T-helper 2 cell (primary cell): ENCODE data around the gene FBXO31.

Source experiments
- DNase-seq, 5 experiments: peaks; one replicate each; pipeline versions ENCODE4 v3.0.0 to v3.0.0-alpha.2; 2012 to 2022

The FBXO31 gene

DNA sequence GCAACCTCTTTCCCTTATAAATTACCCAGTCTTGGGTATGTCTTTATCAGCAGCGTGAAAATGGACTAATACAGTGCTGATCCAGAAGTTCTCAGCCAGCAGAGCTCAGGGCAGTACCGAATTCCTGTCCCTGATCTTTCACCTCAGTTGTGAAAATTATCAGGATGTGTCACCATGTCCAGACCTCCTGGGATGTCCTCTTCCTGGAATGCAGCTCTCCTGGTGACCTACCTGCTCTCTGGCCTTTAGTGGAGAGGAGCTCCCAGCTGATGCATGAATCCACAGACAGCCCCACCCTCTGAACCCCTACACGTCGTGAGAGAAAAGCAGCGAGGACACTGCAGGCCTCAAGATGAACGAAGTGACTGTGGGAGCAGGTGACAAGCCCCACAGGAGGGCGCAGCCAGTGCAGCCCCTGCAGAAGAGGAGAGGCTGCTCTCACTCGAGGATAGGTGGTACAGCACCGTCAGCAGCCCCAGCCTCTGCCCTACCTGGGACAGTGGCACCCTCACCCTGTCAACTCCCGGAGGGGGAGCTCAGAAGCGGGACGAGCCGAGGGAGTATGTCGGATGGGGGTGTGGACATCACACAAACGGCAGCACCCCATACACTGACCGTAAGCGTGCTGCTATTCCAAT is 44.4 kb downstream of the FBXO31 start:
- no peak for DNase-seq

- no peak for DNase-seq
Observed at GRCh38 chr16:87338155-87338765, 45.3 kb downstream of the FBXO31 start.

- DNase-seq, result no peak
Observed at GRCh38 chr16:87337262-87337771, 46.3 kb downstream of the FBXO31 start.

DNA sequence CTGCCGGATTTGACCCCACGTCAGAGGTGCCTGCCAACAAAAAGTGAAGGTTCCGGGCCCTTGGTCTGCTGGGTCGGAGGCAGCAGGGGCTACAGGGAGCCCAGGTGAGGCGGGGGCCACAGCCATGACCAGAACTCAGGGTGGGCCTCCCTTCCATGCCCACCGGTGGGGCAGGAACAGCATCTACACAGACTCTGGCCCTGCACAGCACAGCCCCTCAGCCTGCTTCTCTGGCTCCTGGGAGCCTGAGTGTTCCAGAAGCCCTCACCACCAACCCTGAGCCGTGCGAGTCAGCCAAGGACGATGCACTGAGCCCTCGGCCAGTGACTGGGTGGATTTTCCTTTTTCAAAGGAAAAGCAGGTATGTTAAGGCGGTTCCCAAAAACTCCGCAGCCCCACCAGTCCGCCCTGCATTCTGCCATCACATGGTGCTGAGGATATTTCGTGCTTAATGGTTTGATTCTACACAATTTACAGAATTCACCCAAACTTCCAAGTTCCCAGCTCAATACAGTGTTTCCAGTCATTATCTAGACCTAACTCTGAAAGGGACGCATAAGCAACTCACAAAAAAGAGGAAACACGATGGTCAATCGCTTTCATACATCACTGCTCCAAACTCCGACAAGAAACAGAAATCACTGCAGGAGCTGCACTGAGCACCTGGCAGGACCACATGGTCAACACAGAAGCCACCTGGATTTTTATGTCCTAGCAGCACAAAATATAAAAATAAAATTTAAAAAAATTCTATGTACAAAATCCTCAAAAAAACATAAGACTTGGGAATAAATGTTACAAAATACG is 46.9 kb downstream of the FBXO31 start:
- DNase-seq, result no peak

GRCh38 chr16:87335625-87336433 is 47.7 kb downstream of the FBXO31 start:
- DNase-seq, result peak in 1 of 5 experiments; percentile 10

- no peak for DNase-seq
Observed at GRCh38 chr16:87334651-87335624, 48.6 kb downstream of the FBXO31 start.

- DNase-seq, result no peak
Observed at GRCh38 chr16:87333581-87334331, 49.8 kb downstream of the FBXO31 start.

GRCh38 chr16:87333101-87333500 is 50.5 kb downstream of the FBXO31 start:
- no peak for DNase-seq

GRCh38 chr16:87332150-87332549 is 51.4 kb downstream of the FBXO31 start:
- DNase-seq, result no peak

DNA sequence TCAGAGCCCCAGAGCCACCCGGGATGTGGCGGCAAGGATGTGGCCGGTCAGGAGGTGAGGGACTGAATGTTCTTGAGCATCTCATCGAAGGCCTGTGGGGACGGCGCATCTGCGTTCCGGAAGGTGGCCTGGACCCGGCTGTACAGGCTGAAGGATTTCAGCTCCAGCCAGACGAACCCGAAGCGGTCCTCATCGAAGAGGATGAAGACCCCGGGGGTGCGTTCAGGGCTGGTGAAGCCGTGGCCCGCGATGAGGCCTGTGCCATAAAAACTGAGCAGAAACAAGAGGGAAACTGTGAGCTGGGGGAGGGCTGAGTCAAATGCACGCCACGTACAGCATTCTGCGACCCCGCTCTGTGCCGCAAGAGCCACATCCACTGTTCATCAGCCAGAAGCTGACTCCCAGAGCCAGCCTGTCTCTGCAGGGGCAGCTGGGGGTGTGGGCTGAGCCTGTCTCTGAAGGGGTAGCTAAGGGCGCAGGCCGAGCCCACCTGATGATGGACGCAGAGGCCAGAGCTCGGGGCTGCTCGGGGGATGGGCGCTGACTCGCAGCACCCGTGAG is 52.3 kb downstream of the FBXO31 start:
- no peak for DNase-seq

- no peak for DNase-seq
Observed at GRCh38 chr16:87330646-87331045, 52.9 kb downstream of the FBXO31 start.

DNA sequence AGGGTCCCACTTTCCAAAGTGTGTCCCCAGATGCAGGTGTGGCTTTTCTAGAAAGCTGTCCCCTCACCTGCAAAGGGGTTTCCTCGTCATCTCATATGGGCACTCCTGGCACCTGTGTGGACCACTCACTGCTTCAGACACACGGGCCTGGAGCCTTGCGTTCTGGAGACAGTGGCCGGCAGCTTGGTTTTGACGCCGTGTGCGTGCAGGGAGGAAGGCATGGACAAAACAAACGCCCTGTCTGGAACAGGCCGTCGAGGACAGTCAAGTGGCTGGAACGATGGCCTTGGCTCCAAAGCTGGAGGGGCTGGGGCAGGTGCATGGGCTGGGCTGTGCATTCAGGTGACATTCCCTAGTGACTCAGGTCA is 53.3 kb downstream of the FBXO31 start:
- no peak for DNase-seq

DNA sequence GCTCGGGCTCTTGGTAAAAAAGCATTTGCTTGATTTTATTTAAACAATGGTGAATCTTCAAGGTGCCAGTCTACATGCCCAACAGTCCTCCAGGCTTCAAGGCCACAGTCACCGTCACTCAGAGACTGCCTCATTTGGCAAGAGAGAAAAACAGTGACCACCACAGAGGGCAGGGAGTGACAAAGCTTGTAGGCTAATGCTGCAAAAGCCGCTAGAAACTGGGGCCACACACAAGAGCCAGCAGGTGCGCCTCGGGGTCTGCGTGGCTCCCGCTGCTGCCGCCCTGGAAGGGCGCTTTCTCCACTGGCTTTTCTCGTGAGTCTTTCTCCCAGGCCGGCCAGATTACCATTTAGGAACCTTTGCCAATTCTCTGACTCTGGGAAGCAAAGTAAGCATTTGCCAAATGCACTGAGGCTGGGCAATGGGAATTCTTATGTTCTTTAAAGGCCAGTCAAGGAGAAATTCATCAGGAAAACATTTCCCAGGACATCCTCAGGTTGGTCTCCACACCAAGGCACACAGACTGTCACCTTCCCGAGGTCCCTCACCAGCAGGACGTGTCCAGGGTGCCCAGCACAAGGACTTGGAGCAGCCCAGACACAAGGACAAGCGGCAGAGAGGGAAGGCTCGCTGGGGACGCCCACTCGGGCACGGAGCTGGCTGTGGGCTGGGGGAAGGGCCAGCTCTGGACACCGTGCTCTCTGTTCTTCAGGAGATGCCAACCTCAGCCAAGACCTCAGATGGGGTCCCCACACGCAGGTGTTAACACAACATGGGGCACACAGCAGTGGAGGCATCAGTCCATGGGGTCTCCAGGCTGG is 53.9 kb downstream of the FBXO31 start:
- DNase-seq, result no peak

- no peak for DNase-seq
Observed at GRCh38 chr16:87328846-87329245, 54.7 kb downstream of the FBXO31 start.

GRCh38 chr16:87327798-87328495 is 55.6 kb downstream of the FBXO31 start:
- no peak for DNase-seq

GRCh38 chr16:87326151-87326571 is 57.4 kb downstream of the FBXO31 start:
- no peak for DNase-seq

DNA sequence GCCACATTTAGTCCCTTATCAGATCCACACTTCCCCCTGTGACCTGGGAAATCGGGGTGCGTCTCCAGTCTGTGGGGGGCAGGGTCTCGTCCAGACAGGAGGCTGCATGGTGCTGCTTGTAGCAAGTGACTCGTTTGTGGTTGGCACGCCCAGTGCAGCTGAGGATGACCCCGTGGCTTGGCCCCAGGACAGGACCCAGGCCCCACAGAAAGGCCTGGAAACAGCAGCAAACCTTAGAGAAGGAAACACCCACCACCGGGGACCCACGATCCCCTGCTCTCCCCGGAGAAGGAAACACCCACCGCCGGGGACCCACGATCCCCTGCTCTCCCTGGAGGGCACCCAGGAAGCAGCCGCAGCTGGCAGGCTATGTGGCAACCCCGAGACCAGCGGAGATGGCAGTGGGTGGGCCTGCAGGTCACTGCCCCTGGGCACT is 58.1 kb downstream of the FBXO31 start:
- no peak for DNase-seq

DNA sequence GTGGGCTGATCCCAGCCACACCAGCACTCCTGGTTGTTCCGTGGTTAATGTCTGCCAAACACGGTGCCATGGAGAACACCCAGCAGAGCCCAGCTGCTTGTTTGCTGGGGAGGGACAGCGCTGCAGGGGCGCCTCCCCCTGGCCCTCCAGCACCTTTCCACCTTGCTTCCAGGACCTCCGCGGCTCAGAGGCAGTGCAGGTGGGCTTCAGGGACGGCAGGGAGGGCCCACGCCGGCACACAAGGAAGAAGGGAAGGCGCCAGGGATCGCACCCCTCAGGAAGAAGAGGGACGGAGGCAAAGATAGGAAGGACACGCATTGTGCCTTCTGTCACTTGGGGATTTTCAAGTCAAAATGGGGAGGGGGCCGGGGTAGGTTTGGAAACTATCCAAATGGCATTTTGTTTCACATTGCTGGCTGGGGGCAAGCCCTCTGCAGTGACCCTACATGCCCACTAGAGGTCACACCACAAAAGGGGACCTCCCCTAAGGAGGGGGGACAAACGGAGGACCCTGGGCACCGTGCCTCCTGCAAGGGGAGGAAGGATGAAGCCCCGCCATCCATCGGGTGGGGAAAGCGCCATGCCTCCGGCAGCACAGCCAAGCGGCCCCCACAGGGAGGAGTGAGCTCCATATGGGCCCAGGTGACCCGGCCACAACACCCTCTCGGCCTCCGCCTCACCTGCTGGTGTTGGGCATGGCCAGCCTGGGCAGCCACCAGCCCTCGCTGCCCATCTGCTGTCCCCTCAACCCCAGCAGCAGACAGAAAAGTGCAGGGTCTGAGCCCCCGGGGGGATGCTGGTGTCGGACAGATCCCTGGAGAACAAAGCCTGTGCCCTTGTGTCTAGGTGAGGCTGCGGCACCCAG is 58.9 kb downstream of the FBXO31 start:
- peak in 3 of 5 experiments; percentile 18 to 50 (median 24) for DNase-seq
